OCI-LY7 (cell line): ENCODE measurements around the gene ASAH2. TPM values are rescaled to one million over a fixed set of nuclear protein-coding genes. Genes with fewer than 3 reads are reported as not detected.

Experiments
- BruUV-seq: library from RNA; stranded (reverse); fragments of 400-500 nt; replicated peaks from 2 replicates; lab custom pipeline; 2021; lab: Mats Ljungman, UMichigan
- CTCF ChIA-PET: fragments of 300-600 bp; sonication (Branson Sonifier 250); formaldehyde crosslinking; loops from one replicate; lab custom pipeline; 2022; ENCODE audit warnings: antibody characterized with exemption; ENCODE audit not compliant: unreplicated experiment; lab: Charles Lee
- POLR2A ChIA-PET: fragments of 300-600 bp; sonication (Branson Sonifier 250); formaldehyde crosslinking; loops from one replicate; lab custom pipeline; 2022; ENCODE audit warnings: antibody characterized with exemption; lab: Charles Lee
- DNase-seq: peaks from one replicate; pipeline ENCODE4 v3.0.0-alpha.2; 2015; ENCODE audit warnings: low spot score
- H2AFZ ChIP-seq: fragments of 200-600 bp; sonication (generic), shearing (Covaris generic); 2 replicates; pipeline ENCODE4 v1.6.1; 2014; ENCODE audit warnings: mild to moderate bottlenecking, antibody characterized with exemption, low read length, moderate library complexity
- H3K27ac ChIP-seq: fragments of 200-600 bp; sonication (generic); 2 replicates; pipeline ENCODE4 v1.5.1; 2014; ENCODE audit warnings: mixed run types, low read depth, mild to moderate bottlenecking, moderate library complexity, low read length, inconsistent platforms; ENCODE audit not compliant: poor library complexity, severe bottlenecking
- H3K36me3 ChIP-seq: fragments of 200-600 bp; sonication (generic); 2 replicates; pipeline ENCODE4 v1.6.1; 2014; ENCODE audit warnings: mild to moderate bottlenecking, antibody characterized with exemption, low read length, moderate library complexity, mixed read lengths; ENCODE audit not compliant: insufficient read depth
- H3K4me1 ChIP-seq: fragments of 200-600 bp; sonication (generic); 2 replicates; pipeline ENCODE4 v1.5.1; 2014; ENCODE audit warnings: mild to moderate bottlenecking, low read length; ENCODE audit not compliant: insufficient read depth, poor library complexity, severe bottlenecking
- H3K4me2 ChIP-seq: fragments of 200-600 bp; sonication (generic); 2 replicates; pipeline ENCODE4 v1.6.1; 2014; ENCODE audit warnings: mild to moderate bottlenecking, low read length
- H3K4me3 ChIP-seq: fragments of 200-600 bp; sonication (generic); 2 replicates; pipeline ENCODE4 v1.5.1; 2014; ENCODE audit warnings: mild to moderate bottlenecking, low read depth, low read length; ENCODE audit not compliant: poor library complexity, severe bottlenecking
- H3K79me2 ChIP-seq: fragments of 200-600 bp; sonication (generic); 2 replicates; pipeline ENCODE4 v1.6.1; 2016; ENCODE audit warnings: low read depth, mild to moderate bottlenecking, low read length, moderate library complexity, mixed read lengths; ENCODE audit not compliant: insufficient read depth
- H3K9me2 ChIP-seq: fragments of 200-600 bp; sonication (generic); 2 replicates; pipeline ENCODE4 v1.6.1; 2016; ENCODE audit warnings: mild to moderate bottlenecking, low read length, mixed read lengths; ENCODE audit not compliant: insufficient read depth
- H3K9me3 ChIP-seq: fragments of 200-600 bp; sonication (generic); 2 replicates; pipeline ENCODE4 v1.6.1; 2014; ENCODE audit warnings: mild to moderate bottlenecking, mixed run types, low read length, mixed read lengths
- H4K20me1 ChIP-seq: fragments of 200-600 bp; sonication (generic); 2 replicates; pipeline ENCODE4 v1.6.1; 2014; ENCODE audit warnings: mild to moderate bottlenecking, antibody characterized with exemption, low read length, moderate library complexity, mixed read lengths; ENCODE audit not compliant: insufficient read depth
- EZH2phosphoT487 ChIP-seq: fragments of 200-600 bp; sonication (generic); IDR thresholded peaks from 2 replicates; pipeline ENCODE4 v1.6.1; 2018; ENCODE audit warnings: low read depth, borderline replicate concordance, mild to moderate bottlenecking, mixed run types, antibody characterized with exemption, low read length, moderate library complexity, mixed read lengths
- intact Hi-C: fragments of 100-400 bp; cut with micrococcal nuclease; formaldehyde crosslinking; loops from one replicate; pipeline ENCODE4 v1.10.0; 2022; ENCODE audit not compliant: unreplicated experiment
- total RNA-seq, 2 experiments: library from RNA; depleted of rRNA in 1 of 2; stranded (reverse); fragments of >200 nt in 1 of 2; shearing (Covaris generic) in 1 of 2; gene quantifications; 2 replicates each; pipeline ENCODE4 v1.2.3, GENCODE V29; 2014 to 2022
- TF ChIP-seq, protein P1 (sequence below): fragments of 200-600 bp; sonication (generic); conservative IDR thresholded peaks from 2 replicates; pipeline ENCODE4 v1.5.1; 2014; ENCODE audit warnings: mild to moderate bottlenecking, antibody characterized with exemption, low read length, moderate library complexity, mixed read lengths

ASAH2 gene
- total RNA-seq, 2 experiments from 2014 or later = not detected

DNA sequence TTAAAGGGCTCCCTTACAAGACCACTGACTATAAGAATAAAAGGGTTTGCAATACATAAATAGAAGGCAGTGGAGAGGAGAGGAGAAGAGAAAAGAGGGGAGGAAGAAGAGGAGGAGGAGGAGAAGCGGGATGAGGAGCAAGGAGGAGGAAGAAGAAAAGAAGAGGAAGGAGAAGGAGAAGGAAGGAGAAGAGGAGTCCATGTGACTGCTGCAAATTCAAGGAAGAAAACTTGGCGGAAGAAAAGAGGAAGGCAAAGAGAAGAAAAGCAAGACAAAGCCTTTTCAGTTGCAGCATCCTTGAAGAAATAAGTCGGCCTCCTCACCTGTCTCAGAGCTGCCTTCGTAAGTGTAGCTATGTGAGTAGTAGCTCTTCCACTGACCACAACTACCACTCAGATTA lies 22.6 kb downstream of the ASAH2 start:
- intact Hi-C loops = no loop called here

DNA sequence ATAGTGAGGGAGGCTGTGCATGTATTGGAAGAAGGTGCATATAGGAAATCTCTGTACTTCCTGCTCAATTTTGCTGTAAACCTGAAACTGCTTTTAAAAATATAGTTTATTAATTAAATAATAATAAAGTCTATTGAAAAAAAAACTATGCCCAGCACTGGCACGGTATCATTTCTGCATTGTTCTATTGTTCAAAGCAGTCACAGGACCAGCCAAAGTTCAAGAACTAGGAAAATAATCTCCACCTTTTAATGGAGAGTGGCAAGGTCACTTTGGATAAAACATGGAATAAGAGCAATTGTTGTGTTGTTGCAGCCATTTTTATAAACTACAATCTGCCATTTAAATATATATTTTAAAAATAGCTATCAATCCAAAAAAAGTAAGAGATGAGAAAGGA lies 24.7 kb downstream of the ASAH2 start:
- intact Hi-C loops = no loop called here
- no TSS peak for BruUV-seq
- Histone ChIP-seq H3K4me3 (no peak overlapping the region), H3K27ac (no peak overlapping the region), H2AFZ (no peak overlapping the region), H3K4me1 (no peaks in the 10 kb centered on the region), H4K20me1 (no peaks in the 10 kb centered on the region), H3K79me2 (no peaks in the 10 kb centered on the region), H3K9me2 (no peaks in the 10 kb centered on the region), H3K36me3 (no peaks in the 10 kb centered on the region), H3K9me3 (no peaks in the 10 kb centered on the region), H3K4me2 (no peak overlapping the region)
- ChIA-PET CTCF (no interaction called here), POLR2A (no interaction called here)
- TF ChIP-seq EZH2phosphoT487 = no peak
- TF ChIP-seq, protein P1, sequence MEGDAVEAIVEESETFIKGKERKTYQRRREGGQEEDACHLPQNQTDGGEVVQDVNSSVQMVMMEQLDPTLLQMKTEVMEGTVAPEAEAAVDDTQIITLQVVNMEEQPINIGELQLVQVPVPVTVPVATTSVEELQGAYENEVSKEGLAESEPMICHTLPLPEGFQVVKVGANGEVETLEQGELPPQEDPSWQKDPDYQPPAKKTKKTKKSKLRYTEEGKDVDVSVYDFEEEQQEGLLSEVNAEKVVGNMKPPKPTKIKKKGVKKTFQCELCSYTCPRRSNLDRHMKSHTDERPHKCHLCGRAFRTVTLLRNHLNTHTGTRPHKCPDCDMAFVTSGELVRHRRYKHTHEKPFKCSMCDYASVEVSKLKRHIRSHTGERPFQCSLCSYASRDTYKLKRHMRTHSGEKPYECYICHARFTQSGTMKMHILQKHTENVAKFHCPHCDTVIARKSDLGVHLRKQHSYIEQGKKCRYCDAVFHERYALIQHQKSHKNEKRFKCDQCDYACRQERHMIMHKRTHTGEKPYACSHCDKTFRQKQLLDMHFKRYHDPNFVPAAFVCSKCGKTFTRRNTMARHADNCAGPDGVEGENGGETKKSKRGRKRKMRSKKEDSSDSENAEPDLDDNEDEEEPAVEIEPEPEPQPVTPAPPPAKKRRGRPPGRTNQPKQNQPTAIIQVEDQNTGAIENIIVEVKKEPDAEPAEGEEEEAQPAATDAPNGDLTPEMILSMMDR = no peak
- DNase-seq = no peak

More for the DNA sequence above, 22.6 kb downstream of the ASAH2 start:
- no peak for DNase-seq
- no TSS peak for BruUV-seq
- Histone ChIP-seq H3K4me1 (no peaks in the 10 kb centered on the region), H3K9me3 (no peaks in the 10 kb centered on the region), H3K79me2 (no peaks in the 10 kb centered on the region), H3K9me2 (no peaks in the 10 kb centered on the region), H2AFZ (no peak overlapping the region), H3K4me2 (no peak overlapping the region), H4K20me1 (no peaks in the 10 kb centered on the region), H3K4me3 (no peak overlapping the region), H3K27ac (no peak overlapping the region), H3K36me3 (no peaks in the 10 kb centered on the region)
- TF ChIP-seq, protein P1 = no peak
- no peak for TF ChIP-seq EZH2phosphoT487
- POLR2A ChIA-PET = interaction anchor here (0.6 kb wide), 2 partner anchors 111 to 762 kb away, joined by 3 read pairs; no protein-coding TSS in a partner anchor
- CTCF ChIA-PET = no interaction called here

DNA sequence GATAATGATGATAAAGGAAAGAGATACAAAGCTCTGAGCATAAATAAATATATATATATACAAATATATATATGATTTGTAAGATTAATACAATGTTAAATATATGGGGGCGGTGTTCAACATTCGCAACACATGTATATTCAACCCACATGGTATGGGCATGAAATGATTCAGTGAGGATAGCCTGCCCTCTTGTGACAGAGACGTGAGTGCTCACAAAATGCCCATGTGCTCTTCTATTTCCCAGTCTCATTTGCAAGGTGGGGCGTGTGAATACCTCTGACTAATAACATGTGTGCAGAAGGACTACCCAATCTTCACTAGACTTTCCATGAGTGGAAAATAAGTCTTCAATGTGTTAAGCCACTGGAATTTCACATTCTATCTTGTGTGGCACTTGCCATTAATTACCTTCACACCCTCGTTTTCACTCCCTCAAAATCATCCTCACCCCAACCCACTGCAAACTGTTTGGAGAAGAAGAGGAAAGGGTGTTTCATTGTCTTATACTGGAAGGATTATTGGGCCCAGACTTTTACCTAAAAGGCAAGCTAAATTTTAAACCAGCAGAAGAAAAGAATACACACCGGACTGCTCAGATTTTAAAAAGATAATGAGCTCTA lies 26.9 kb downstream of the ASAH2 start:
- no peaks in the 10 kb centered on the region for H3K9me3 ChIP-seq
- no peak overlapping the region for H3K4me3 ChIP-seq
- no peak overlapping the region for H3K27ac ChIP-seq
- intact Hi-C loops = loop anchor here (2.0 kb wide), 1 partner anchor 630 kb away; no protein-coding TSS in a partner anchor
- H4K20me1 ChIP-seq = no peaks in the 10 kb centered on the region
- H3K36me3 ChIP-seq = no peaks in the 10 kb centered on the region
- POLR2A ChIA-PET = no interaction called here
- no TSS peak for BruUV-seq
- peak; percentile 68 for DNase-seq
- no peak overlapping the region for H3K4me2 ChIP-seq
- H3K9me2 ChIP-seq = no peaks in the 10 kb centered on the region
- H2AFZ ChIP-seq = no peak overlapping the region
- H3K4me1 ChIP-seq = no peaks in the 10 kb centered on the region
- CTCF ChIA-PET = interaction anchor here (0.7 kb wide), 1 partner anchor 632 kb away, joined by 3 read pairs; no protein-coding TSS in a partner anchor
- no peaks in the 10 kb centered on the region for H3K79me2 ChIP-seq
- TF ChIP-seq EZH2phosphoT487 = no peak
- TF ChIP-seq, protein P1 = peak; percentile 81
